K562 (cell line): Measurements from ENCODE around the gene LAMC1. TPM values are rescaled to one million over a fixed set of nuclear protein-coding genes. Genes with fewer than 3 reads are reported as not detected.
"Not testable (repeated sequence)": the region's sequence is repeated elsewhere in the genome, so short reads cannot be mapped to it uniquely, and the experiment has no call there.

ENCODE experiments used
- ATAC-seq: fragments of 200-7000 bp; cut with Tn5 transposase; 3 replicates; pipeline ENCODE4 v1.9.1; 2020; ENCODE audit warnings: moderate library complexity
- BruUV-seq: library from RNA; stranded (reverse); fragments of 400-500 nt; replicated peaks from 2 replicates; lab custom pipeline; 2021; lab: Mats Ljungman, UMichigan
- CTCF ChIA-PET: fragments of 300-600 bp; formaldehyde crosslinking; extraction: SDS; loops from one replicate; lab custom pipeline; 2021; ENCODE audit warnings: low intra/inter-chr PET ratio; lab: Yijun Ruan, JAX
- POLR2A ChIA-PET: fragments of 300-600, 350-650 bp; sonication (Branson Sonifier 250); formaldehyde crosslinking; extraction: SDS; loops from one replicate; lab custom pipeline; 2021; ENCODE audit warnings: antibody characterized with exemption, inconsistent platforms; lab: Yijun Ruan, JAX
- DNase-seq, 4 experiments: peaks; one replicate each; pipeline versions ENCODE4 v3.0.0 to v3.0.0-alpha.2; 2011 to 2018; ENCODE audit warnings: low spot score in 3 of 4, mixed read lengths in 3 of 4; ENCODE audit errors: extremely low read depth in 1 of 4
- FAIRE-seq: peaks from 2 replicates; lab custom pipeline; 2011; peaks lifted over from hg19 to GRCh38; lab: Jason Lieb, UNC
- H2AFZ ChIP-seq: 2 replicates; pipeline ENCODE4 v1.6.0; 2011; ENCODE audit warnings: low read depth, low read length, control low read depth, inconsistent platforms
- H3K27ac ChIP-seq: fragments of 200-600 bp; 3 replicates; pipeline ENCODE4 v1.8.0; 2011; ENCODE audit warnings: low read depth, mild to moderate bottlenecking, control low read depth, inconsistent platforms, low read length, moderate library complexity, mixed read lengths; ENCODE audit errors: extremely low read depth
- H3K27me3 ChIP-seq, 2 experiments: fragments of 300-600 bp in 1 of 2; 2 replicates in 1 of 2; 3 replicates in 1 of 2; pipeline versions ENCODE4 v1.6.0 to v1.8.0; 2011; ENCODE audit warnings: inconsistent platforms in 2 of 2, low read length in 2 of 2, mild to moderate bottlenecking in 1 of 2, mixed read lengths in 1 of 2, moderate library complexity in 1 of 2; ENCODE audit not compliant: control insufficient read depth in 2 of 2, insufficient read depth in 2 of 2
- H3K36me3 ChIP-seq: fragments of 300-600 bp; 3 replicates; pipeline ENCODE4 v1.8.0; 2011; ENCODE audit warnings: mild to moderate bottlenecking, low read length, inconsistent platforms; ENCODE audit not compliant: control insufficient read depth, insufficient read depth
- H3K4me1 ChIP-seq, 2 experiments: fragments of 200-600 bp in 1 of 2; replicated peaks in 1 of 2; 2 replicates in 1 of 2; 3 replicates in 1 of 2; pipeline versions ENCODE4 v1.5.1 to v1.8.0; 2011; ENCODE audit warnings: inconsistent platforms in 2 of 2, low read length in 2 of 2, mild to moderate bottlenecking in 1 of 2, mixed read lengths in 1 of 2, moderate library complexity in 1 of 2; ENCODE audit not compliant: control insufficient read depth in 2 of 2, insufficient read depth in 2 of 2
- H3K4me2 ChIP-seq: 2 replicates; pipeline ENCODE4 v1.6.1; 2011; ENCODE audit warnings: low read length, control low read depth, inconsistent platforms, mixed read lengths; ENCODE audit not compliant: insufficient read depth
- H3K4me3 ChIP-seq: fragments of 200-600 bp; sonication (generic), shearing (Covaris generic); 2 replicates; pipeline ENCODE4 v1.5.1; 2016; ENCODE audit warnings: control low read depth, inconsistent platforms
- H3K79me2 ChIP-seq: fragments of 200-600 bp; 3 replicates; pipeline ENCODE4 v1.8.0; 2011; ENCODE audit warnings: low read length, inconsistent platforms; ENCODE audit not compliant: control insufficient read depth, insufficient read depth
- H3K9ac ChIP-seq, 2 experiments: 2 replicates each; pipeline versions ENCODE4 v1.6.0 to v1.6.1; 2011; ENCODE audit warnings: low read depth in 2 of 2, low read length in 2 of 2, control low read depth in 1 of 2, inconsistent platforms in 1 of 2, mild to moderate bottlenecking in 1 of 2, mixed read lengths in 1 of 2; ENCODE audit not compliant: insufficient read depth in 1 of 2
- H3K9me1 ChIP-seq: one replicate; pipeline ENCODE4 v1.6.0; 2011; ENCODE audit warnings: inconsistent platforms, mild to moderate bottlenecking, low read length, moderate library complexity; ENCODE audit not compliant: control insufficient read depth, insufficient read depth
- H3K9me3 ChIP-seq: replicated peaks from 2 replicates; pipeline ENCODE4 v1.5.1; 2011; ENCODE audit warnings: low read depth, low read length, inconsistent platforms; ENCODE audit not compliant: control insufficient read depth, insufficient read depth
- H4K20me1 ChIP-seq: replicated peaks from 2 replicates; pipeline ENCODE4 v1.6.1; 2011; ENCODE audit warnings: low read length, inconsistent platforms, mixed read lengths; ENCODE audit not compliant: control insufficient read depth, insufficient read depth
- GTF2A2 ChIP-seq: IDR thresholded peaks from 2 replicates; pipeline ENCODE4 v1.6.1; 2016; ENCODE audit warnings: mild to moderate bottlenecking, missing genetic modification characterization, missing compliant biosample characterization
- KLF1 ChIP-seq: fragments of 450-650 bp; IDR thresholded peaks from 2 replicates; pipeline ENCODE4 v1.6.1; 2016; ENCODE audit warnings: missing genetic modification characterization, missing compliant biosample characterization
- RAD21 ChIP-seq, 2 experiments: fragments of 250-450 bp in 1 of 2; fragments of 450-650 bp in 1 of 2; sonication (Bioruptor Pico) in 1 of 2; formaldehyde crosslinking in 1 of 2; IDR thresholded peaks in 1 of 2; conservative IDR thresholded peaks in 1 of 2; 2 replicates each; pipeline versions ENCODE4 v1.4.0 to v1.8.0; 2020 to 2022; ENCODE audit warnings: mild to moderate bottlenecking in 2 of 2, moderate library complexity in 1 of 2
- ZBTB1 ChIP-seq: sonication (generic); formaldehyde crosslinking; IDR thresholded peaks from 2 replicates; pipeline ENCODE4 v1.8.1; 2023; ENCODE audit warnings: missing genetic modification reagents, low read depth, mild to moderate bottlenecking, borderline replicate concordance
- WGBS: fragments of 100-300 bp; shearing (Covaris generic); methylation state at CpG from one replicate; pipeline ENCODE4 v1.1.6; 2016; ENCODE audit warnings: low coverage, mixed read lengths; ENCODE audit not compliant: insufficient coverage; ENCODE audit errors: missing lambda C conversion rate; 5-methylcytosine and 5-hydroxymethylcytosine counted together
- in situ Hi-C: fragments of 300-500 bp; cut with MboI; formaldehyde crosslinking; loops from 4 replicates; pipeline ENCODE4 v1.15.0; 2018; ENCODE audit warnings: inconsistent platforms, mixed read lengths
- intact Hi-C: fragments of 100-400 bp; cut with micrococcal nuclease; formaldehyde crosslinking; loops from 2 replicates; pipeline ENCODE4 v1.14.2; 2022
- polyA plus RNA-seq, 8 experiments: library from polyadenylated mRNA; depleted of rRNA in 4 of 8; stranded (reverse) in 5 of 8; unstranded in 3 of 8; fragments of >200 nt; fragmentation: Nextera tagmentation in 2 of 8; fragmentation: Illumina TruSeq in 1 of 8; extraction: Ambion mirVana in 2 of 8; extraction: Trizol in 1 of 8; gene quantifications; 2 replicates each; pipeline versions ENCODE4 v1.2.1 to v1.2.3, GENCODE V29; 2011 to 2014; ENCODE audit warnings: inconsistent platforms in 1 of 8, missing spikeins in 1 of 8
- total RNA-seq, 7 experiments: library from RNA; depleted of rRNA in 6 of 7; stranded (reverse); fragments of >200 nt in 6 of 7; fragmentation: Illumina TruSeq in 2 of 7; extraction: Trizol in 2 of 7; gene quantifications; 2 replicates each; pipeline versions ENCODE4 v1.2.1 to v1.2.3, GENCODE V29; 2011 to 2021; ENCODE audit warnings: low replicate concordance in 1 of 7
- TF ChIP-seq, protein P1 (sequence below): fragments of 250-450 bp; sonication (Bioruptor Pico); IDR thresholded peaks from 2 replicates; pipeline ENCODE4 v1.4.0; 2020; ENCODE audit warnings: borderline replicate concordance

LAMC1 gene
- total and polyA plus RNA-seq, 9 of the 15 experiments (the other 6 are each of a cell fraction or from before 2014, with no cell fraction given), result 0.07 to 0.71 (median 0.13) TPM; not detected in 2

DNA sequence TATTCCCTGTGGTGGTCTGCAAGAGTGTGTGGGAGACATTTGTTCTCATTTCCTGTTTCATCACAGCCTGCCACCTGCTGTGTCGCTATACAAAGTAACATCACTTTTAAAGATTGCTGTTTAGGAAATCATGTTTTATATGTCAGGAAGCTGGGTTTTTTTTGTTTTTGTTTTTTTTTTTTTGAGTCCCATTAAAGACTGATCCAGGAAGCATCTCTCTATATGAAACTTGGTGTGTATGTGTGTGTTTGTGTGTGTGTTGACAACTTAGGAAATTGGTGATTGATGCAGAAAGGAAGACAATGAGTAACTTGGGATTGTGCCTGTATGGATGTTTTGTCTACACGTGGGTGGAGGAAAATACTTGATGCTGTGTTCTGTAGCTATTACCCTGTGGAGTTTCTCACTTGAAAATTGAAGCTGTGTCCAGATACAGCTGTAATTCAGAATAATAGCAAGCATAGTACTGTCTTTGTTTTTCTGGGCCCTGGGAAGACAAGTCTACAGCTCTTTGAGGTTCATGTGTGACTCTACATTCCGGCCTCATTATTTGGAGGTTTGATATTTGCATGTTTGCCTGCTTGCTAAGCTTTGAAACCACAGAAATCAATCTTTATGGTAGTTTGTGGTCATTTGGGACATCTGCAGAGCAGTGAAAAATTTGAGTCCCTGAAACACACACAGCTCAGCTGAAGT is 47.9 kb downstream of the LAMC1 start (continued):
- TF ChIP-seq RAD21 (CRISPR knock-in tag; conservative IDR thresholded peaks at IDR 0.05 in 1 of 2, IDR thresholded peaks at IDR 0.05 in 1 of 2), result no peak
- no peak for TF ChIP-seq KLF1
- TF ChIP-seq ZBTB1 (CRISPR knock-in tag), result no peak
- no peak for TF ChIP-seq GTF2A2 (tag)
- TF ChIP-seq, protein P1, sequence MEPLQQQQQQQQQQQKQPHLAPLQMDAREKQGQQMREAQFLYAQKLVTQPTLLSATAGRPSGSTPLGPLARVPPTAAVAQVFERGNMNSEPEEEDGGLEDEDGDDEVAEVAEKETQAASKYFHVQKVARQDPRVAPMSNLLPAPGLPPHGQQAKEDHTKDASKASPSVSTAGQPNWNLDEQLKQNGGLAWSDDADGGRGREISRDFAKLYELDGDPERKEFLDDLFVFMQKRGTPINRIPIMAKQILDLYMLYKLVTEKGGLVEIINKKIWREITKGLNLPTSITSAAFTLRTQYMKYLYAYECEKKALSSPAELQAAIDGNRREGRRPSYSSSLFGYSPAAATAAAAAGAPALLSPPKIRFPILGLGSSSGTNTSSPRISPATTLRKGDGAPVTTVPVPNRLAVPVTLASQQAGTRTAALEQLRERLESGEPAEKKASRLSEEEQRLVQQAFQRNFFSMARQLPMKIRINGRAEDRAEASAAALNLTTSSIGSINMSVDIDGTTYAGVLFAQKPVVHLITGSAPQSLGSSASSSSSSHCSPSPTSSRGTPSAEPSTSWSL (CRISPR knock-in tag), result no peak
- TF ChIP-seq, all 486 proteins: peak for 0

DNA sequence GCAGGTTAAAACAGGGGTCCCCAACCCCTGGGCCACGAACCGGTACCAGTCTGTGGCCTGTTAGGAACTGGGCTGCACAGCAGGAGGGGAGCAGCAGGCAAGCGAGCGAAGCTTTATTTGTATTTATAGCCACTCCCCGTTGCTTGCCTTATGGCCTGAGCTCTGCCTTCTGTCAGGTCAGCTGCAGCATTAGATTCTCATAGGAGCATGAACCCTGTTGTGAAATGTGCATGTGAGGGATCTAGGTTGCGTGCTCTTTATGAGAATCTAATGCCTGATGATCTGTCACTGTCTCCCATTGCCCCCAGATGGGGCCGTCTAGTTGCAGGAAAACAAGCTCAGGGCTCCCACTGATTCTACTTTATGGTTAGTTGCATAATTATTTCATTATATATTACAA is 49.4 kb downstream of the LAMC1 start:
- in situ Hi-C loops, H3K9ac ChIP-seq, DNase-seq, H3K4me1 ChIP-seq, H3K4me3 ChIP-seq, FAIRE-seq, ATAC-seq, CTCF ChIA-PET, H3K9me3 ChIP-seq, H2AFZ ChIP-seq, H3K4me2 ChIP-seq, H4K20me1 ChIP-seq, BruUV-seq, intact Hi-C loops, H3K79me2 ChIP-seq, H3K9me1 ChIP-seq, H3K27me3 ChIP-seq, H3K36me3 ChIP-seq, H3K27ac ChIP-seq: not testable (repeated sequence)
- 3% methylated on average over 7 of the region's 7 CpGs for WGBS
- POLR2A ChIA-PET, result interaction anchor here (0.6 to 2.0 kb wide), 3 partner anchors 8 to 161 kb away, joined by 3 to 7 read pairs (median 4); no protein-coding TSS in a partner anchor
